Cerebellar nuclear complex (tissue), 1 donor: ENCODE results near the gene LYG1.
"Not testable (repeated sequence)": the region's sequence is repeated elsewhere in the genome, so short reads cannot be mapped to it uniquely, and the experiment has no call there.

Source experiments
- DNase-seq, 2 experiments: peaks; one replicate each; lab custom pipeline; 2025; lab: John Stamatoyannopoulos, UW

LYG1 gene

GRCh38 chr2:99301097-99301496 is at the start of gene LYG1:
Gene LYG1, minus strand, starts transcription at chr2:99301197. Its CDS starts 5,527 bp downstream, at chr2:99295670.
- DNase-seq, result not testable (repeated sequence)

- no peak for DNase-seq
Observed at GRCh38 chr2:99350194-99350593, 49.2 kb upstream of the LYG1 start.

DNA sequence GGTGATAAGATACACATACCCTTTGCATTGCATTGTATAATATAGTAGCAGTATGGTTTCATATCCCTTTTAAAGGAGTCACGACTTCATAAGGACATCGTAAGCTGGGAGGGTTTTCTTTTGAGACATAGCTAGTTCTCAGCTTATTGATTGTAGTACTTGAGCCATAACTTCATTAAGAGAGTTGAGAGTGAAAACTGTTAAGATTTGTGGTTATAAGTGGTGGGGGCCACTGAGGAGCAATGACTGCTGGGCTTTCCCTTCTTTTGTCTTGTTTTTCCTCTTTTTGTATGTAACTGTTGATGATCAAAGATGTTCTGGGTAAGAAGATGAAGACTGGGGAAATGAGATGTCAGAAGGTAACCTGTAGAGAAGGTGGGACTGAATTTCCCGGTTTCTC is 47.2 kb upstream of the LYG1 start:
- no peak for DNase-seq

DNA sequence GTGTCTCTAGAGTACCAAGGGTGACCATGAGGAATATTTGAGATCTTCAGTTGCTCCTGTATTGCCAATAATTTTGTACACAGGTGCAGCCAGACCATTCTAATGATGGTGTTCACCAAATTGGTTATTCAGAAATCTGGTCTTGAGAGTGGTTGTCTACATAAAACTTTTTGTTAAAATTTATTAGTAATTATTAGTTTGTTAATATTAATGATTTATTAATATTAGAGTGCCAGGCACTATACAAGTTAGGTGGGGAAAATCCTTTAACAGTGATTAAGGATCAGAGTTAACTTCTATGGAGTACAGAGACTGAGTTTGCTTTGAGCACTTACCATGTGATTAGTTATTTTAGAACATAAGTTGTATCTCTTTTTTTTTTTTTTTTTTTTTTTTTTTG is 45.2 kb upstream of the LYG1 start:
- DNase-seq, result no peak

GRCh38 chr2:99345446-99345845 is 44.4 kb upstream of the LYG1 start:
- DNase-seq, result not testable (repeated sequence)

DNA sequence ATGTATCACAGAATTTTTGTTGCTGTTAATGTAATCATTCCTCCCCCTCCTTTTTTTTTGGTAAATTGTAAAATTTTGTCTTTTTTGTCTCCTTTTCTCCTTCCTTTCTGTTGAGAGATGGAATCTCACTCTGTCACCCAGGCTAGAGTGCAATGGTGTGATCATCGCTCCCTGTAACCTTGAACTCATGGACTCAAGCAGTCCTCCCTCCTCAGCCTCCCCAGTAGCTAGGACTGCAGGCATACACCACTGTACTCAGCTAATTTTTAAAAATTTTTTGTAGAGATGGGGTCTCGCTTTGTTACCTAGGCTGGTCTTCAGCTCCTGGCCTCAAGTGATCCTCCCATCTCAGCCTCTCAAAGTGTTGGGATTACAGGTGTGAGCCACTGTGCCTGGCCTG is 41.5 kb upstream of the LYG1 start:
- DNase-seq, result no peak

- no peak for DNase-seq
Observed at GRCh38 chr2:99340669-99341236, 39.8 kb upstream of the LYG1 start.

- no peak for DNase-seq
Observed at GRCh38 chr2:99338029-99338585, 37.1 kb upstream of the LYG1 start.

DNA sequence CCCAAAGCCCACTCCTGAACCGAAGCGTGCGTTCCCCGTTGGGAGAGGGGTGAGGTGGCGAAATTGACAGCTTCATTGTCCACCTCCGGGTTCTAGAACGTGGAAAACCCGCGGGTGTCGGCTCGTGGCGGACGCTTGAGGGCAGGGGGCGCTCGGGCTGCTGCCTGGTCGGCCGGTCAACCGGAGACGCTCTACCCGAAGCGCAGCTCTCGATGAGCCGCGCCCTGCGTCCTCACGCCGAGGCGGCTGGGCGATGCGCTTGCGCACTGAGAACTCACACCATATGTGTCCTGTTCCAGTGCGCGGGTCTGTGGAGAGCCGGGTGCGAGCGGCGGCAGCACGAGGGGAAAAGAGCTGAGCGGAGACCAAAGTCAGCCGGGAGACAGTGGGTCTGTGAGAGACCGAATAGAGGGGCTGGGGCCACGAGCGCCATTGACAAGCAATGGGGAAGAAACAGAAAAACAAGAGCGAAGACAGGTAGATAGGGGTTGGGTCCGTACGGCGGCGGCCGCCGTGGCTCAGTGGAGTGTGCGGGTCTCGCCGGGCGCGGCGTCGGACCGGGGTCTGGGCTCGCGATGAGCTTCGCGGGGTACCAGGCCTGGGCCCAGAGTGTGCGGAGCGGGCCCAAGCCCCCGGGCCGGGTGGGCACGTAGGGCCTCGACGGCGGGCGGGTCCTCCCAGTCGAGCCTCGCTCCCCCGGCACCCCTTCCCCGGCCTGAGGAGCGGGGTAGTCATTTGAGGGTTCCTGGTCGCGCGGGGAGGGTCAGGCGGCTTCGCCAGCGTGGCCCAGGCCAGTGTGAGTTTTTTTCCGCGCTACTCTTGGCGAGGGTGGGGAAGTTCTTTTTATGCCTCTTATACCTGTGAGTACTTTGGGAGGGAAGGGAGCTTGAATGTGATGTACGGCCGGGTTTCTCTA is 36.4 kb upstream of the LYG1 start, which contains the start of gene EIF5B:
Gene EIF5B, plus strand, starts transcription at position 277 of the 916 bp plus-strand sequence. Its CDS starts 166 bp downstream, at position 443.
- peak; percentile 8 to 85 for DNase-seq

GRCh38 chr2:99336804-99337112 is 35.8 kb upstream of the LYG1 start:
- DNase-seq, result peak in 1 of 2 experiments; percentile 43

- DNase-seq, result peak; percentile 59 to 96
Observed at GRCh38 chr2:99335911-99336803, 35.2 kb upstream of the LYG1 start, which contains the start of gene TXNDC9. Gene TXNDC9, minus strand, starts transcription at chr2:99336333. Its CDS starts 3,123 bp downstream, at chr2:99333210.

DNA sequence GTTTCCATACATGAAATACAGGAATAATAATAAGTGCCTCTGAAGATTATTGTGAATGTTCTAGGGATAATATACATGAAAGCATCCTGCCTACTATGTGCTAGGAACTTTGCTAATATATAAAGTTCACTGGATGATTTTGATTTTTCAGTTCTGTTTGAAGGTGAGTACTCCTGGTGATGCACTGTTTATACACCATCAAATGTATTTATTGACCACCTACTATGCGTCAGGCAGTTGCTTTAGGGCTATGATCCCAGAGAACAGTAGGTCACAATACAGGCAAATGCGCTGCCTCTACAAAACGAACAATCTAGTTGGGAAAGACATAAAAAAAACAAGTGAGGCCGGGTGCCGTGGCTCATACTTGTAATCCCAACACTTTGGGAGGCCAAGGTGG is 24.4 kb upstream of the LYG1 start:
- DNase-seq, result no peak

DNA sequence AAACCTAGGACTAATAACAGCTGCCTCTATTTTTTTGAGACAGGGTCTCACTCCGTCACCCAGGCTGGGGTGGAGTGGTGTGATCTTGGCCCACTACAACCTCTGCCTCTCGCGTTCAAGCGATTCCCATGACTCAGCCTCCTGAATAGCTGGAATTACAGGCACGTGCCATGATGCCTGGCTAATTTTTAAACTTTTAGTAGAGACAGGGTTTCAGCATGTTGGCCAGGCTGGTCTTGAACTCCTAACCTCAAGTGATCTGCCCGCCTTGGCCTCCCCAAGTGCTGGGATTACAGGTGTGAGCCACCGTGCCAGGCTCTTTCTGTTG is 16.8 kb upstream of the LYG1 start:
- not testable (repeated sequence) for DNase-seq

GRCh38 chr2:99317161-99317872 is 16.3 kb upstream of the LYG1 start:
- no peak for DNase-seq

DNA sequence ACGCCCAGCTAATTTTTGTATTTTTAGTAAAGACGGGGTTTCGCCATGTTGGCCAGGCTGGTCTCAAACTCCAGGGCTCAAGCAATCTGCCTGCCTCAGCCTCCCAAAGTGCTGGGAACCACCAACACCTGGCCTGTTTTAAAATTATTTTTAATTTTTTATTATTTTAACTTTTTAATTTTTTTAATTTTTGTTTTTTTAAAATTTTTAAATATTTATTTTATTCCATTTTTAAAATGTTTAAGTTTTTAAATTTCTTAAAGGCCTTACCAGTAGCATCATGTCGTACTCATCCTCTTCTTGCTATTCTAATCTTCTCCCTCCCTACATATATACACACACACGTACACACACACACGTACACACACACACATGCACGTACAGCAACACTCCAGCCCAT is 1.4 kb downstream of the LYG1 start:
- DNase-seq, result no peak

GRCh38 chr2:99297994-99298393 is 3.0 kb downstream of the LYG1 start:
- DNase-seq, result no peak

- DNase-seq, result no peak
Observed at GRCh38 chr2:99285526-99285925, 15.5 kb downstream of the LYG1 start.

- no peak for DNase-seq
Observed at GRCh38 chr2:99279969-99280695, 20.9 kb downstream of the LYG1 start.

- no peak for DNase-seq
Observed at GRCh38 chr2:99278793-99279291, 22.2 kb downstream of the LYG1 start.

DNA sequence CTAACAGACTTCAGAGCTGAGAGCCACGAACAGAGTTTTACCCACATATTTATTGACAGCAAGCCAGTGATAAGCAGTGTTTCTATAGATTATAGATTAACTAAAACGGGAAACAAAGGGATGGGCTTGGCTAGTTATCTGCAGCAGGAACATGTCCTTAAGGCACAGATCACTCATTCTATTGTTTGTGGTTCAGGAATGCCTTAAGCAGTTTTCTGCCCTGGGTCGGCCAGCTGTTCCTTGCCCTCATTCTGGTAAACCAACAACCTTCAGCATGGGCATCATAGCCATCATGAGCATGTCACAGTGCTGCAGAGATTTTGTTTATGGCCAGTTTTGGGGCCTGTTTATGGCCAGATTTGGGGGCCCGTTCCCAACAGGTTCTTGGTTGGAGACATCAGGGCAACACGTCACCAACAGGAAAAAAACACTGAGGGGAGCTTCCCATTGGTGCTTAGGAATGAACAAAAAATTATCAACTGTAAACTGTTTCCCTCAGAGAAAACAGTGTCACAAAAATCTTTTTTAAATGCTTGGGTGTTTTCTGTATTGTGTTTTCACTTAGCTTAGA is 22.7 kb downstream of the LYG1 start:
- DNase-seq, result not testable (repeated sequence)
